Measurements from ENCODE around the gene DDX10.

DDX10 gene

GRCh38 chr11:108937746-108938145, 272.9 kb downstream of the DDX10 start:
- no peak overlapping the region for H3K4me3 ChIP-seq (ENCODE audit: low read length)
- DNase-seq (ENCODE audit: low read depth), result no peak
- TF ChIP-seq CTCF (conservative IDR thresholded peaks at IDR 0.05; ENCODE audit: low read length), result no peak

- no peak overlapping the region for H3K4me3 ChIP-seq (ENCODE audit: low read length)
- no peak for DNase-seq (ENCODE audit: low read depth)
- TF ChIP-seq CTCF (conservative IDR thresholded peaks at IDR 0.05; ENCODE audit: low read length), result no peak
Measured at GRCh38 chr11:108938604-108939003, 273.7 kb downstream of the DDX10 start.

- no peak for TF ChIP-seq CTCF (conservative IDR thresholded peaks at IDR 0.05; ENCODE audit: low read length)
- no peak for DNase-seq (ENCODE audit: low read depth)
- no peak overlapping the region for H3K4me3 ChIP-seq (ENCODE audit: low read length)
Measured at GRCh38 chr11:108939135-108939534, 274.3 kb downstream of the DDX10 start.

- no peak overlapping the region for H3K4me3 ChIP-seq (ENCODE audit: low read length)
- no peak for DNase-seq (ENCODE audit: low read depth)
- no peak for TF ChIP-seq CTCF (conservative IDR thresholded peaks at IDR 0.05; ENCODE audit: low read length)
Measured at GRCh38 chr11:108943853-108944252, 279.0 kb downstream of the DDX10 start.

GRCh38 chr11:108944471-108945178, 279.8 kb downstream of the DDX10 start:
- DNase-seq (ENCODE audit: low read depth), result no peak
- H3K4me3 ChIP-seq (ENCODE audit: low read length), result no peak overlapping the region
- TF ChIP-seq CTCF (conservative IDR thresholded peaks at IDR 0.05; ENCODE audit: low read length), result no peak

GRCh38 chr11:108945341-108945740, 280.5 kb downstream of the DDX10 start:
- no peak overlapping the region for H3K4me3 ChIP-seq (ENCODE audit: low read length)
- no peak for TF ChIP-seq CTCF (conservative IDR thresholded peaks at IDR 0.05; ENCODE audit: low read length)
- DNase-seq (ENCODE audit: low read depth), result no peak
